ENCODE measurements around the gene FLOT2.
A peak's percentile ranks its signal among the peaks of the same experiment; 100 is the strongest.
"Not testable (repeated sequence)": the region's sequence is repeated elsewhere in the genome, so short reads cannot be mapped to it uniquely, and the experiment has no call there.

FLOT2 gene

DNA sequence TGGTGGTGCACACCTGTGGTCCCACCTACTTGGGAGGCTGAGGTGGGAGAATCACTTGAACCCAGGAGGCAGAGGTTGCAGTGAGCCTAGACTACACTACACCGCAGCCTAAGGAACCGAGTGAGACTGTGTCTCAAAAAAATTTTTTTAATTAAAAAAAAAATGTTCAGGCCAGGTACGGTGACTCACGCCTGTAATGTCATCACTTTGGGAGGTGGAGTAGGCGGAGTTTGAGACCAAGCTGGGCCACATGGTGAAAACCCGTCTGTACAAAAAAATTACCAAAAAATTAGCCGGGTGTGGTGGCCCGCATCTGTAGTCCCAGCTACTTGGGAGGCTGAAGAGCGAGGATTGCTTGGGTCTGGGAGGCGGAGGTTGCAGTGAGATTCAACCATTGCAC lies 51.3 kb downstream of the FLOT2 start:
- H3K27me3 ChIP-seq (replicated peaks): no peaks in the 10 kb centered on the region
- H3K27ac ChIP-seq: no peak overlapping the region
- H3K36me3 ChIP-seq (replicated peaks): no peaks in the 10 kb centered on the region
- no peak for DNase-seq
- in situ Hi-C loops (cut with HindIII; ENCODE audit: low pct_ligation_motif_present, low sequenced_read_pairs): no loop called here
- no peak for TF ChIP-seq CTCF (IDR thresholded peaks at IDR 0.05; ENCODE audit: low read depth, low read length, missing control alignments)
- H3K4me3 ChIP-seq (ENCODE audit: low read depth, low read length): no peak overlapping the region

DNA sequence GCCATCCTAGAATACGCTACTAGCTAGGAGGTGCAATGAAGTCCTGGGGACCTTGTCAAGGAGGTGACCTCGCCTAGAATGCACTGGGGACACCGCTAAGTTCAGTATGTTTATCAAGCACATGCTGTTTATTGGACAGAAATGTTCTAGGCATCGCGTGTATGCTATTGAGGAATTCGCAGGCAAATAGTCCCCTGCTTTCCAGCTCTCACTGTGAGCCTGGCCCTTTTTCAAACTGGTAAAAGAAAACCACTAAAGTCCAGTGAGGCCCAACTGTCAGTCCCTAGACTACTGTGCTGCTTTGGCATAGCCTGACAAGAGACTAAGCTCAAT lies 53.8 kb downstream of the FLOT2 start:
- Histone ChIP-seq H3K27me3 (replicated peaks) (no peaks in the 10 kb centered on the region), H3K27ac (no peak overlapping the region), H3K4me3 (ENCODE audit: low read depth, low read length) (no peak overlapping the region), H3K36me3 (replicated peaks) (no peaks in the 10 kb centered on the region)
- no peak for DNase-seq
- no peak for TF ChIP-seq CTCF (IDR thresholded peaks at IDR 0.05; ENCODE audit: low read depth, low read length, missing control alignments)
- in situ Hi-C loops (cut with HindIII; ENCODE audit: low pct_ligation_motif_present, low sequenced_read_pairs): no loop called here

- DNase-seq: peak; percentile 65
- TF ChIP-seq CTCF (IDR thresholded peaks at IDR 0.05; ENCODE audit: low read depth, low read length, missing control alignments): no peak
- in situ Hi-C loops (cut with HindIII; ENCODE audit: low pct_ligation_motif_present, low sequenced_read_pairs): no loop called here
Observed at GRCh38 chr17:28842282-28843012, 55.1 kb downstream of the FLOT2 start, which contains the start of gene FAM222B. Gene FAM222B (minus strand): TSS chr17:28842790. CDS start chr17:28766667, 76,123 bp downstream.

GRCh38 chr17:28841901-28842281 lies 55.6 kb downstream of the FLOT2 start:
- in situ Hi-C loops (cut with HindIII; ENCODE audit: low pct_ligation_motif_present, low sequenced_read_pairs): no loop called here
- Histone ChIP-seq H3K36me3 (replicated peaks) (no peaks in the 10 kb centered on the region), H3K27ac (peak overlapping the region; percentile 4), H3K4me3 (ENCODE audit: low read depth, low read length) (peak overlapping the region; percentile 97), H3K27me3 (replicated peaks) (no peaks in the 10 kb centered on the region)
- no peak for DNase-seq
- TF ChIP-seq CTCF (IDR thresholded peaks at IDR 0.05; ENCODE audit: low read depth, low read length, missing control alignments): no peak

More at GRCh38 chr17:28842282-28843012, 55.1 kb downstream of the FLOT2 start, which contains the start of gene FAM222B:
- H3K27me3 ChIP-seq (replicated peaks): no peaks in the 10 kb centered on the region
- no peaks in the 10 kb centered on the region for H3K36me3 ChIP-seq (replicated peaks)
- peak within 1 kb of the TSS; percentile 19 for H3K27ac ChIP-seq
- H3K4me3 ChIP-seq (ENCODE audit: low read depth, low read length): peak within 1 kb of the TSS; percentile 97

- Histone ChIP-seq H3K27ac (peak overlapping the region; percentile 48), H3K36me3 (replicated peaks) (peaks cover 3% of the 10 kb centered on the region), H3K4me3 (ENCODE audit: low read depth, low read length) (no peak overlapping the region), H3K27me3 (replicated peaks) (no peaks in the 10 kb centered on the region)
- no peak for TF ChIP-seq CTCF (IDR thresholded peaks at IDR 0.05; ENCODE audit: low read depth, low read length, missing control alignments)
- DNase-seq: peak; percentile 18
- in situ Hi-C loops (cut with HindIII; ENCODE audit: low pct_ligation_motif_present, low sequenced_read_pairs): no loop called here
Observed at GRCh38 chr17:28839221-28839620, 58.3 kb downstream of the FLOT2 start.

- H3K36me3 ChIP-seq (replicated peaks); DNase-seq; H3K4me3 ChIP-seq (ENCODE audit: low read depth, low read length); H3K27ac ChIP-seq; in situ Hi-C loops (cut with HindIII; ENCODE audit: low pct_ligation_motif_present, low sequenced_read_pairs); H3K27me3 ChIP-seq (replicated peaks): not testable (repeated sequence)
Observed at GRCh38 chr17:28836541-28836940, 61.0 kb downstream of the FLOT2 start.
